ENCODE results near the gene MYMK.

Gene MYMK

GRCh38 chr9:133472277-133472645 lies 52.5 kb downstream of the MYMK start:
- in situ Hi-C loops (cut with MboI; ENCODE audit: low sequenced_read_pairs, unreplicated experiment) = no loop called here
- DNase-seq (ENCODE audit: low spot score) = no peak
- TF ChIP-seq CTCF (IDR thresholded peaks at IDR 0.05; ENCODE audit: borderline replicate concordance, control extremely low read depth, extremely low read depth, insufficient read depth, missing control alignments) = no peak

- in situ Hi-C loops (cut with MboI; ENCODE audit: low sequenced_read_pairs, unreplicated experiment) = no loop called here
- DNase-seq (ENCODE audit: low spot score) = no peak
- TF ChIP-seq CTCF (IDR thresholded peaks at IDR 0.05; ENCODE audit: borderline replicate concordance, control extremely low read depth, extremely low read depth, insufficient read depth, missing control alignments) = no peak
These were observed 53.0 kb downstream of the MYMK start for GRCh38 chr9:133471551-133472276.

GRCh38 chr9:133470988-133471387 lies 53.8 kb downstream of the MYMK start:
- no peak for DNase-seq (ENCODE audit: low spot score)
- TF ChIP-seq CTCF (IDR thresholded peaks at IDR 0.05; ENCODE audit: borderline replicate concordance, control extremely low read depth, extremely low read depth, insufficient read depth, missing control alignments) = no peak
- in situ Hi-C loops (cut with MboI; ENCODE audit: low sequenced_read_pairs, unreplicated experiment) = no loop called here

GRCh38 chr9:133470427-133470924 lies 54.3 kb downstream of the MYMK start:
- no peak for TF ChIP-seq CTCF (IDR thresholded peaks at IDR 0.05; ENCODE audit: borderline replicate concordance, control extremely low read depth, extremely low read depth, insufficient read depth, missing control alignments)
- no peak for DNase-seq (ENCODE audit: low spot score)
- in situ Hi-C loops (cut with MboI; ENCODE audit: low sequenced_read_pairs, unreplicated experiment) = no loop called here

- in situ Hi-C loops (cut with MboI; ENCODE audit: low sequenced_read_pairs, unreplicated experiment) = no loop called here
- TF ChIP-seq CTCF (IDR thresholded peaks at IDR 0.05; ENCODE audit: borderline replicate concordance, control extremely low read depth, extremely low read depth, insufficient read depth, missing control alignments) = no peak
- no peak for DNase-seq (ENCODE audit: low spot score)
These were observed 55.9 kb downstream of the MYMK start for GRCh38 chr9:133468777-133469421.

GRCh38 chr9:133468374-133468773 lies 56.4 kb downstream of the MYMK start:
- in situ Hi-C loops (cut with MboI; ENCODE audit: low sequenced_read_pairs, unreplicated experiment) = no loop called here
- TF ChIP-seq CTCF (IDR thresholded peaks at IDR 0.05; ENCODE audit: borderline replicate concordance, control extremely low read depth, extremely low read depth, insufficient read depth, missing control alignments) = no peak
- no peak for DNase-seq (ENCODE audit: low spot score)
